Adrenal gland (tissue), 5 donors: ENCODE data around the gene SNTB2.

Source experiments
- POLR2A ChIP-seq, 2 donors: fragments of 450-650 bp; IDR thresholded peaks; one replicate each; pipeline ENCODE4 v1.6.1; 2017; ENCODE audit warnings: antibody characterized with exemption in 2 of 2, mild to moderate bottlenecking in 2 of 2, moderate library complexity in 1 of 2
- TF ChIP-seq, protein P1 (sequence below), 6 experiments: fragments of 450-650 bp in 4 of 6; fragments of 200-600 bp in 2 of 6; sonication (generic) in 1 of 6; IDR thresholded peaks; 1 replicate in 5 of 6; 2 replicates in 1 of 6; pipeline versions ENCODE4 v1.5.1 to v1.8.0; 2016 to 2021; ENCODE audit warnings: antibody characterized with exemption in 6 of 6, mild to moderate bottlenecking in 2 of 6, moderate library complexity in 1 of 6
- donor health status: DM: no; HTN: no; CAD: no.

DNA sequence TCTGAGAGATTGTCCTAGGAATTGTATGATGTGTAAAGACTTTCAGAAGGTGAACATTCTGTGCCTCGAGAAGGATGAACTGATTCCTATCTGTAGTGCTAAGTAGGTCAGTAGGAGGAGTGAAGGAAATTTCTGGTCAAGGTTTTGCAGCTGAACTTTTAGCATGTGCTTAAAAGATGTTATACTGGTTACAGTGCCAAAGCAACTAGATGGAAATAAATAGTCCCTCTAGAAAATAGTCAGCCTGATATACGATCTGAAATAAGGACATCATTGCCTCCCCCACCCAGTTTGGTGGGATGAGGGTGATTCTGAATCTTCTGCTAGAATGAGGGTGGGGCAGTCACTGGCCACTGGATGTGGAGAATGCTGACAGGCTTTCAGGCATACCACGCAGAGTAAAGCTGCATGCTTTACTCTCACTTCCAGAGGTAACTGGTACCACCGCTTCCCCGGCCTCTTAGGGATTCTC is 66.9 kb downstream of the SNTB2 start:
- TF ChIP-seq, protein P1, sequence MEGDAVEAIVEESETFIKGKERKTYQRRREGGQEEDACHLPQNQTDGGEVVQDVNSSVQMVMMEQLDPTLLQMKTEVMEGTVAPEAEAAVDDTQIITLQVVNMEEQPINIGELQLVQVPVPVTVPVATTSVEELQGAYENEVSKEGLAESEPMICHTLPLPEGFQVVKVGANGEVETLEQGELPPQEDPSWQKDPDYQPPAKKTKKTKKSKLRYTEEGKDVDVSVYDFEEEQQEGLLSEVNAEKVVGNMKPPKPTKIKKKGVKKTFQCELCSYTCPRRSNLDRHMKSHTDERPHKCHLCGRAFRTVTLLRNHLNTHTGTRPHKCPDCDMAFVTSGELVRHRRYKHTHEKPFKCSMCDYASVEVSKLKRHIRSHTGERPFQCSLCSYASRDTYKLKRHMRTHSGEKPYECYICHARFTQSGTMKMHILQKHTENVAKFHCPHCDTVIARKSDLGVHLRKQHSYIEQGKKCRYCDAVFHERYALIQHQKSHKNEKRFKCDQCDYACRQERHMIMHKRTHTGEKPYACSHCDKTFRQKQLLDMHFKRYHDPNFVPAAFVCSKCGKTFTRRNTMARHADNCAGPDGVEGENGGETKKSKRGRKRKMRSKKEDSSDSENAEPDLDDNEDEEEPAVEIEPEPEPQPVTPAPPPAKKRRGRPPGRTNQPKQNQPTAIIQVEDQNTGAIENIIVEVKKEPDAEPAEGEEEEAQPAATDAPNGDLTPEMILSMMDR (IDR thresholded peaks at IDR 0.05) = no peak
- no peak for TF ChIP-seq POLR2A (IDR thresholded peaks at IDR 0.05)
